ENCODE measurements around the gene TTPAL.

GRCh38 chr20:44522841-44523240 lies 47.2 kb downstream of the TTPAL start:
- no peak for TF ChIP-seq FOXM1 (IDR thresholded peaks at IDR 0.05; ENCODE audit: borderline replicate concordance)
- no peak for TF ChIP-seq ELF4 (IDR thresholded peaks at IDR 0.05)
- TF ChIP-seq HDGF (IDR thresholded peaks at IDR 0.05; ENCODE audit: borderline replicate concordance), result no peak
- TF ChIP-seq TARDBP (IDR thresholded peaks at IDR 0.05), result no peak
- no peak for TF ChIP-seq BHLHE40 (IDR thresholded peaks at IDR 0.05; ENCODE audit: borderline replicate concordance)

All from HEK293T (cell line).